IMR-90 (cell line): ENCODE results near the gene TCERG1. TPM values are rescaled to one million over a fixed set of nuclear protein-coding genes. Genes with fewer than 3 reads are reported as not detected.

Source experiments
- ATAC-seq: fragments of 200-7000 bp; cut with Tn5 transposase; 2 replicates; pipeline ENCODE4 v1.9.1; 2020; ENCODE audit warnings: low read depth, mild to moderate bottlenecking, moderate library complexity
- BruUV-seq: library from RNA; stranded (reverse); fragments of 400-500 nt; replicated peaks from 2 replicates; lab custom pipeline; 2021; lab: Mats Ljungman, UMichigan
- CTCF ChIA-PET: fragments of 300-600 bp; formaldehyde crosslinking; extraction: SDS; loops from one replicate; lab custom pipeline; 2021; ENCODE audit warnings: antibody characterized with exemption; lab: Yijun Ruan, JAX
- POLR2A ChIA-PET: fragments of 300-600 bp; sonication (Branson Sonifier 250); formaldehyde crosslinking; loops from one replicate; lab custom pipeline; 2022; ENCODE audit warnings: antibody characterized with exemption; ENCODE audit not compliant: unreplicated experiment; lab: Charles Lee
- DNase-seq: peaks from one replicate; pipeline ENCODE4 v3.0.0; 2013
- H2AFZ ChIP-seq: replicated peaks from 2 replicates; pipeline ENCODE3; 2013; ENCODE audit warnings: low read length, mild to moderate bottlenecking; ENCODE audit not compliant: poor library complexity
- H2AK5ac ChIP-seq: 2 replicates; pipeline ENCODE4 v1.6.1; 2013; ENCODE audit warnings: low read depth, low read length, inconsistent platforms
- H2AK9ac ChIP-seq: replicated peaks from 2 replicates; pipeline ENCODE3; 2013; ENCODE audit warnings: mild to moderate bottlenecking, low read depth, low read length, moderate library complexity; ENCODE audit not compliant: poor library complexity
- H2BK120ac ChIP-seq: 2 replicates; pipeline ENCODE4 v1.6.1; 2013; ENCODE audit warnings: low read depth, low read length, inconsistent platforms
- H2BK15ac ChIP-seq: 3 replicates; pipeline ENCODE4 v1.6.1; 2013; ENCODE audit warnings: low read depth, low read length, inconsistent platforms
- H2BK20ac ChIP-seq: 2 replicates; pipeline ENCODE4 v1.6.1; 2013; ENCODE audit warnings: low read depth, mild to moderate bottlenecking, inconsistent platforms, low read length, moderate library complexity
- H2BK5ac ChIP-seq: 2 replicates; pipeline ENCODE4 v1.6.1; 2013; ENCODE audit warnings: mild to moderate bottlenecking, low read depth, low read length, inconsistent platforms; ENCODE audit not compliant: poor library complexity, severe bottlenecking
- H3K14ac ChIP-seq: replicated peaks from 2 replicates; pipeline ENCODE4 v1.6.1; 2013; ENCODE audit warnings: low read depth, low read length, inconsistent platforms
- H3K18ac ChIP-seq: 2 replicates; pipeline ENCODE4 v1.6.1; 2013; ENCODE audit warnings: low read depth, low read length, control low read depth
- H3K23ac ChIP-seq: 2 replicates; pipeline ENCODE4 v1.6.1; 2013; ENCODE audit warnings: low read depth, low read length, inconsistent platforms
- H3K27ac ChIP-seq: 2 replicates; pipeline ENCODE4 v1.5.1; 2013; ENCODE audit warnings: mild to moderate bottlenecking, control low read depth, low read length; ENCODE audit not compliant: insufficient read depth
- H3K27me3 ChIP-seq: 2 replicates; pipeline ENCODE4 v1.6.1; 2013; ENCODE audit warnings: low read length; ENCODE audit not compliant: control insufficient read depth, insufficient read depth
- H3K36me3 ChIP-seq: 2 replicates; pipeline ENCODE4 v1.6.1; 2013; ENCODE audit warnings: low read length, mixed read lengths; ENCODE audit not compliant: control insufficient read depth, insufficient read depth
- H3K4ac ChIP-seq: 2 replicates; pipeline ENCODE4 v1.6.1; 2013; ENCODE audit warnings: low read depth, low read length, inconsistent platforms
- H3K4me1 ChIP-seq: 2 replicates; pipeline ENCODE4 v1.6.1; 2013; ENCODE audit warnings: low read length, mixed read lengths; ENCODE audit not compliant: control insufficient read depth, insufficient read depth
- H3K4me2 ChIP-seq: 2 replicates; pipeline ENCODE4 v1.6.1; 2013; ENCODE audit warnings: low read depth, mild to moderate bottlenecking, control low read depth, low read length, moderate library complexity
- H3K4me3 ChIP-seq: 2 replicates; pipeline ENCODE4 v1.5.1; 2013; ENCODE audit warnings: low read depth, mild to moderate bottlenecking, control low read depth, low read length, moderate library complexity; ENCODE audit not compliant: insufficient read depth
- H3K56ac ChIP-seq: 2 replicates; pipeline ENCODE4 v1.6.1; 2013; ENCODE audit warnings: low read length, inconsistent platforms; ENCODE audit not compliant: insufficient read depth; ENCODE audit errors: extremely low read depth
- H3K79me1 ChIP-seq, 2 experiments: 2 replicates each; pipeline ENCODE4 v1.6.1; 2013; ENCODE audit warnings: low read length in 2 of 2, inconsistent platforms in 1 of 2, low read depth in 1 of 2
- H3K9ac ChIP-seq: 2 replicates; pipeline ENCODE4 v1.6.1; 2013; ENCODE audit warnings: low read depth, low read length, control low read depth
- H3K9me1 ChIP-seq: 2 replicates; pipeline ENCODE4 v1.6.1; 2013; ENCODE audit warnings: low read length, inconsistent platforms; ENCODE audit not compliant: insufficient read depth
- H3K9me3 ChIP-seq: 2 replicates; pipeline ENCODE4 v1.6.1; 2013; ENCODE audit warnings: low read length; ENCODE audit not compliant: control insufficient read depth, insufficient read depth
- H4K20me1 ChIP-seq: 2 replicates; pipeline ENCODE4 v1.6.1; 2013; ENCODE audit warnings: low read length, inconsistent platforms; ENCODE audit not compliant: insufficient read depth
- H4K5ac ChIP-seq: 2 replicates; pipeline ENCODE4 v1.6.1; 2013; ENCODE audit warnings: mild to moderate bottlenecking, low read depth, low read length, control low read depth
- H4K8ac ChIP-seq, 2 experiments: 2 replicates each; pipeline ENCODE4 v1.6.1; 2013; ENCODE audit warnings: low read depth in 2 of 2, low read length in 2 of 2, control low read depth in 1 of 2, inconsistent platforms in 1 of 2
- H4K91ac ChIP-seq: 2 replicates; pipeline ENCODE4 v1.6.1; 2013; ENCODE audit warnings: low read depth, low read length, inconsistent platforms; ENCODE audit not compliant: insufficient read depth
- BHLHE40 ChIP-seq: fragments of 150-350 bp; IDR thresholded peaks from 2 replicates; pipeline ENCODE4 v1.6.1; 2016; ENCODE audit warnings: mild to moderate bottlenecking, low read depth, low read length
- CEBPB ChIP-seq: IDR thresholded peaks from 2 replicates; pipeline ENCODE4 v1.6.1; 2012; ENCODE audit warnings: low read depth, low read length, improper control_type of control experiment
- CHD1 ChIP-seq: IDR thresholded peaks from 2 replicates; pipeline ENCODE4 v1.6.1; 2012; ENCODE audit warnings: low read depth, low read length, improper control_type of control experiment
- CTCF ChIP-seq: conservative IDR thresholded peaks from 2 replicates; pipeline ENCODE4 v1.5.1; 2012; ENCODE audit warnings: mild to moderate bottlenecking, low read depth, low read length, improper control_type of control experiment
- ELK1 ChIP-seq: fragments of 150-350 bp; IDR thresholded peaks from 2 replicates; pipeline ENCODE4 v1.6.1; 2016; ENCODE audit warnings: low read depth, mild to moderate bottlenecking, low read length, moderate library complexity, borderline replicate concordance
- MAFK ChIP-seq: IDR thresholded peaks from 2 replicates; pipeline ENCODE4 v1.6.1; 2012; ENCODE audit warnings: low read depth, low read length, improper control_type of control experiment
- MAZ ChIP-seq: IDR thresholded peaks from 2 replicates; pipeline ENCODE4 v1.6.1; 2012; ENCODE audit warnings: low read depth, mild to moderate bottlenecking, low read length, improper control_type of control experiment, moderate library complexity, borderline replicate concordance
- POLR2A ChIP-seq: IDR thresholded peaks from 2 replicates; pipeline ENCODE4 v1.6.1; 2012; ENCODE audit warnings: mild to moderate bottlenecking, low read depth, low read length
- RCOR1 ChIP-seq: IDR thresholded peaks from 2 replicates; pipeline ENCODE4 v1.6.1; 2012; ENCODE audit warnings: mild to moderate bottlenecking, low read length, improper control_type of control experiment; ENCODE audit not compliant: insufficient replicate concordance
- USF2 ChIP-seq: fragments of 150-350 bp; IDR thresholded peaks from 2 replicates; pipeline ENCODE4 v1.6.1; 2017; ENCODE audit warnings: mild to moderate bottlenecking, antibody characterized with exemption, low read length, low read depth
- WGBS, 2 experiments: methylation state at CpG; one replicate each; pipeline versions ENCODE4 v1.1.5 to v1.1.7; 2013; ENCODE audit warnings: missing lambda C conversion rate in 2 of 2; ENCODE audit not compliant: insufficient read length in 1 of 2; ENCODE audit errors: extremely low coverage in 2 of 2; 5-methylcytosine and 5-hydroxymethylcytosine counted together
- dilution Hi-C: fragments of 300-500 bp; cut with HindIII; formaldehyde crosslinking; loops from one replicate; pipeline ENCODE4 v1.14.3; 2018; ENCODE audit warnings: low sequenced_read_pairs; ENCODE audit not compliant: unreplicated experiment
- in situ Hi-C: fragments of 300-500 bp; cut with MboI; formaldehyde crosslinking; loops from 3 replicates; pipeline ENCODE4 v1.14.3; 2019; ENCODE audit warnings: low sequenced_read_pairs, inconsistent platforms, mixed read lengths
- intact Hi-C: fragments of 100-400 bp; cut with micrococcal nuclease; formaldehyde crosslinking; loops from 2 replicates; pipeline ENCODE4 v1.10.0; 2022
- polyA plus RNA-seq, 3 experiments: library from polyadenylated mRNA; depleted of rRNA; stranded (reverse); fragments of >200 nt; gene quantifications; 2 replicates each; pipeline ENCODE4 v1.2.3, GENCODE V29; 2012; ENCODE audit warnings: low replicate concordance in 1 of 3
- total RNA-seq: library from RNA; depleted of rRNA; stranded (reverse); fragments of >200 nt; gene quantifications from 2 replicates; pipeline ENCODE4 v1.2.3, GENCODE V29; 2012

Gene TCERG1
- total and polyA plus RNA-seq, 2 of the 4 experiments (the other 2 are of a cell fraction), result 21.9 to 44.7 TPM

- no peak for TF ChIP-seq MAFK
- no peak for TF ChIP-seq POLR2A
Measured at GRCh38 chr5:146426853-146427618, 20.1 kb upstream of the TCERG1 start (continued).

GRCh38 chr5:146427619-146427997 is 19.5 kb upstream of the TCERG1 start:
- Histone ChIP-seq H3K79me1 (no peaks in the 10 kb centered on the region), H2BK15ac (no peak overlapping the region), H3K9ac (no peak overlapping the region), H3K27ac (no peak overlapping the region), H2AK5ac (no peak overlapping the region), H3K4me3 (no peak overlapping the region), H3K18ac (no peak overlapping the region), H3K27me3 (peaks cover 14% of the 10 kb centered on the region), H4K8ac (no peak overlapping the region), H2AK9ac (no peak overlapping the region), H4K91ac (no peak overlapping the region), H3K4ac (no peak overlapping the region), H3K4me2 (no peak overlapping the region), H2BK120ac (no peak overlapping the region), H3K14ac (no peak overlapping the region), H4K5ac (no peak overlapping the region), H2BK5ac (no peak overlapping the region), H4K20me1 (no peaks in the 10 kb centered on the region), H3K36me3 (no peaks in the 10 kb centered on the region), H3K9me1 (no peaks in the 10 kb centered on the region), H2AFZ (no peak overlapping the region), H2BK20ac (no peak overlapping the region), H3K23ac (no peak overlapping the region), H3K4me1 (no peaks in the 10 kb centered on the region), H3K56ac (no peak overlapping the region), H3K9me3 (no peaks in the 10 kb centered on the region)
- no TSS peak for BruUV-seq
- DNase-seq, result no peak
- POLR2A ChIA-PET, result no interaction called here
- intact Hi-C loops (loop anchor here (1.0 to 5.0 kb wide), 2 partner anchors 136 to 245 kb away; partner anchors contain the start of gene LARS1), in situ Hi-C loops (loop anchor here (25.0 kb wide), 1 partner anchor 290 kb away; no protein-coding TSS in a partner anchor), dilution Hi-C loops (no loop called here)
- CTCF ChIA-PET, result interaction anchor here (0.6 kb wide), 1 partner anchor 9 kb away, joined by 4 read pairs; no protein-coding TSS in a partner anchor
- WGBS, 2 experiments, result 0% methylated on average over 1 of the region's 4 CpGs; no CpG with 5 or more reads in 1 of the 2 experiments
- TF ChIP-seq CHD1 (no peak), MAZ (no peak), MAFK (no peak), USF2 (no peak), CEBPB (no peak), POLR2A (no peak), BHLHE40 (no peak), ELK1 (no peak), RCOR1 (no peak), CTCF (no peak)
- no peak; the same call in 1 of the 2 replicates for ATAC-seq
